Chondrocyte (in vitro differentiated cells): ENCODE data around the gene PTS. TPM values are rescaled to one million over a fixed set of nuclear protein-coding genes. Genes with fewer than 3 reads are reported as not detected.

ENCODE experiments used
- DNase-seq: peaks from one replicate; pipeline ENCODE4 v3.0.0; 2021; ENCODE audit warnings: mixed read lengths, low spot score
- H3K27ac Mint-ChIP-seq: one replicate; pipeline ENCODE4 v1.8.0; 2021; ENCODE audit warnings: mild to moderate bottlenecking, moderate library complexity, mixed read lengths; ENCODE audit not compliant: unreplicated experiment
- H3K27me3 Mint-ChIP-seq: 2 replicates; pipeline ENCODE4 v1.8.0; 2021; ENCODE audit warnings: low read depth, mixed read lengths
- H3K36me3 Mint-ChIP-seq: 2 replicates; pipeline ENCODE4 v1.8.0; 2021; ENCODE audit warnings: low read depth, mixed read lengths
- H3K4me1 Mint-ChIP-seq: 2 replicates; pipeline ENCODE4 v1.8.0; 2021; ENCODE audit warnings: low read depth, mild to moderate bottlenecking, mixed read lengths
- H3K4me3 Mint-ChIP-seq: one replicate; pipeline ENCODE4 v1.8.0; 2021; ENCODE audit warnings: mild to moderate bottlenecking, moderate library complexity, mixed read lengths; ENCODE audit not compliant: unreplicated experiment
- H3K9me3 Mint-ChIP-seq: 2 replicates; pipeline ENCODE4 v1.8.0; 2021; ENCODE audit warnings: low read depth, mixed read lengths
- total RNA-seq: library from RNA; stranded (reverse); gene quantifications from 3 replicates; pipeline ENCODE4 v1.2.1, GENCODE V29; 2021
- TF ChIP-seq, protein P1 (sequence below): fragments of 200-600 bp; sonication (generic); IDR thresholded peaks from 2 replicates; pipeline ENCODE4 v1.5.0; 2021; ENCODE audit warnings: antibody characterized with exemption, mild to moderate bottlenecking, moderate library complexity

PTS gene
- total RNA-seq, 1 donor from 2014 or later, result 45.8 TPM

DNA sequence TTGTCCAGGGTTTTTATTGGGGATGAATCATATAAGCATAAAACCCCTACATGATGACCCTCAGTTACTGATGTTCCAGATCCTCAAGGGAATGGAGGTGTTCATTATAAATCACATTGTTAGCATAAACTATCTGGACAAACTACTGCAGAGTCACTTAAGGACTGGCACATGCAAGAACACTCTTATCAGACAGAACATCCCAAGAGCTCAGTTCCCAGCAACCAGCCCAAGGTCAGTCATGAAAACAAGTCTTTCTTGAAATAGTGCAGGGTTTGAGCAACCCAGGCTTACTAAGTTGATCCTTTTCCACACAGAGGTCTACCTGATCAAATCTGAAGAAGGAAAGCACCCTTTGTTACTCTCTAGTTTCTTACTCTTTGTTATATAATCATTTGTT, 13.5 kb upstream of the PTS start:
- Mint-ChIP-seq H3K4me3 (no peak overlapping the region), H3K36me3 (peaks cover 3% of the 10 kb centered on the region), H3K9me3 (no peaks in the 10 kb centered on the region), H3K27ac (no peak overlapping the region), H3K27me3 (peaks cover 10% of the 10 kb centered on the region), H3K4me1 (peaks cover 11% of the 10 kb centered on the region)
- no peak for DNase-seq
- TF ChIP-seq, protein P1, sequence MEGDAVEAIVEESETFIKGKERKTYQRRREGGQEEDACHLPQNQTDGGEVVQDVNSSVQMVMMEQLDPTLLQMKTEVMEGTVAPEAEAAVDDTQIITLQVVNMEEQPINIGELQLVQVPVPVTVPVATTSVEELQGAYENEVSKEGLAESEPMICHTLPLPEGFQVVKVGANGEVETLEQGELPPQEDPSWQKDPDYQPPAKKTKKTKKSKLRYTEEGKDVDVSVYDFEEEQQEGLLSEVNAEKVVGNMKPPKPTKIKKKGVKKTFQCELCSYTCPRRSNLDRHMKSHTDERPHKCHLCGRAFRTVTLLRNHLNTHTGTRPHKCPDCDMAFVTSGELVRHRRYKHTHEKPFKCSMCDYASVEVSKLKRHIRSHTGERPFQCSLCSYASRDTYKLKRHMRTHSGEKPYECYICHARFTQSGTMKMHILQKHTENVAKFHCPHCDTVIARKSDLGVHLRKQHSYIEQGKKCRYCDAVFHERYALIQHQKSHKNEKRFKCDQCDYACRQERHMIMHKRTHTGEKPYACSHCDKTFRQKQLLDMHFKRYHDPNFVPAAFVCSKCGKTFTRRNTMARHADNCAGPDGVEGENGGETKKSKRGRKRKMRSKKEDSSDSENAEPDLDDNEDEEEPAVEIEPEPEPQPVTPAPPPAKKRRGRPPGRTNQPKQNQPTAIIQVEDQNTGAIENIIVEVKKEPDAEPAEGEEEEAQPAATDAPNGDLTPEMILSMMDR, result no peak

DNA sequence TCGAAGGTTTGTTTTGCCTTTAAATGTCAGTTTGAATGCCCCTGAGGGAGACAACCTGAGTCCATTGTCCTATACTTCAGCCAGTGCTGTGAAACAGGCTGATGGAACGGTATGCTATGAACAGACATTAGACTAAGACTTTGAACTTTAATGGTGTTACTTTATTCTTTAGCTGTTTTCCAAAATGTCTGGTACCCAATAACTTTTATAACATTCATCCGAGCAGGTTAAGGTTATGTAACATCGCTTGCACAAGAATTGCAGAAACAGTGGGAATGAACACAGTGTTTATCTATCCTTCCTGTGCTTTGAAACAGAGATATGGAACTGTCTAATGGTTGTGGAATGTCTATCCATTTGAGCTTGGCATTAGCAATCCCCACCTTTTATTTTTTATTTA, 12.5 kb upstream of the PTS start:
- TF ChIP-seq, protein P1, result no peak
- Mint-ChIP-seq H3K27me3 (peaks cover 8% of the 10 kb centered on the region), H3K4me3 (no peak overlapping the region), H3K27ac (no peak overlapping the region), H3K4me1 (peaks cover 11% of the 10 kb centered on the region), H3K36me3 (peaks cover 3% of the 10 kb centered on the region), H3K9me3 (no peaks in the 10 kb centered on the region)
- no peak for DNase-seq

DNA sequence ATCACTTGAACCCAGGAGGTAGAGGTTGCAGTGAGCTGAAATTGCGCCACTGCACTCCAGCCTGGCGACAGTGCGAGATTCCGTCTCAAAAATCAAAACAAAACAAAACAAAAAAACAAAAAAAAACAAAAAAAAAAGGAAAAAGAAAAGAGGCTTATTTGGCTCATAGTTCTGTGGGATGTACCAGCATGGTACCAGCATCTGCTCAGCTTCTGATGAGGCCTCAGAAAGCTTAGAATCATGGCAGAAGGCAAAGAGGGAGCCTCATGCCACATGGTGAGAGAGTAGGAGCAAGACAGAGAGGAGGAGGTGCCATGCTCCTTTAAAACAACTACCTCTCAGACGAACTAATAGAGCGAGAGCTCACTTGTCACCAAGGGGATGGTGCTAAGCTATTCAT, 10.6 kb upstream of the PTS start:
- Mint-ChIP-seq H3K27me3 (no peaks in the 10 kb centered on the region), H3K4me3 (no peak overlapping the region), H3K27ac (no peak overlapping the region), H3K4me1 (peaks cover 14% of the 10 kb centered on the region), H3K36me3 (no peaks in the 10 kb centered on the region), H3K9me3 (no peaks in the 10 kb centered on the region)
- DNase-seq, result no peak
- TF ChIP-seq, protein P1, result no peak

DNA sequence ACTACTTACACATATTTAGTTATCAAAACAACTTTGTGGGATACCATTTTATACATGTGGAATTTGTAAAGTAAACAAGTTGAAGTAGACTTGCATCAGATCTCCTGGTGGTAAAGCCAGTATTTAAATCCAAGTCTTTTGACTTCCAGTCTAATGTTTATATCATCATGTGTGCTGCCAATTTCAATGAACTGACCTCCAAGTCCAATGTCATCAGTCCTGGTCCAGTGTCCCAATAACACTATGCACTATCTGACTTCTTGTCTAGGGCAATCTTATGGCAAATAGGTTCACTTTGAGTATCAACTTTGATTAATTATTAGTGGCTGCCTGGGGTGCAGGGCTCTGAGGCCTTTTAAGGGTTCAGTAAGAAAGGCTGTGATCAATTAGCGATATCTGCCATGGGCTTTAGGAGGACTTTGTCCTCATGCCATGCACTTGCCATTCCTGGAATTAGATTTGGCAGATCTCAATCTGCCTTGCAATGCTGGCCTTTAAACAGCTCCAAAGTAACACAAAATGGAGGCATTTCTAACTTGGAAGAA, 9.6 kb upstream of the PTS start:
- peak overlapping the region; percentile 58 for H3K27ac Mint-ChIP-seq
- TF ChIP-seq, protein P1, result no peak
- H3K9me3 Mint-ChIP-seq, result no peaks in the 10 kb centered on the region
- no peak overlapping the region for H3K4me3 Mint-ChIP-seq
- H3K36me3 Mint-ChIP-seq, result no peaks in the 10 kb centered on the region
- H3K27me3 Mint-ChIP-seq, result no peaks in the 10 kb centered on the region
- H3K4me1 Mint-ChIP-seq, result peaks cover 14% of the 10 kb centered on the region
- DNase-seq, result no peak

DNA sequence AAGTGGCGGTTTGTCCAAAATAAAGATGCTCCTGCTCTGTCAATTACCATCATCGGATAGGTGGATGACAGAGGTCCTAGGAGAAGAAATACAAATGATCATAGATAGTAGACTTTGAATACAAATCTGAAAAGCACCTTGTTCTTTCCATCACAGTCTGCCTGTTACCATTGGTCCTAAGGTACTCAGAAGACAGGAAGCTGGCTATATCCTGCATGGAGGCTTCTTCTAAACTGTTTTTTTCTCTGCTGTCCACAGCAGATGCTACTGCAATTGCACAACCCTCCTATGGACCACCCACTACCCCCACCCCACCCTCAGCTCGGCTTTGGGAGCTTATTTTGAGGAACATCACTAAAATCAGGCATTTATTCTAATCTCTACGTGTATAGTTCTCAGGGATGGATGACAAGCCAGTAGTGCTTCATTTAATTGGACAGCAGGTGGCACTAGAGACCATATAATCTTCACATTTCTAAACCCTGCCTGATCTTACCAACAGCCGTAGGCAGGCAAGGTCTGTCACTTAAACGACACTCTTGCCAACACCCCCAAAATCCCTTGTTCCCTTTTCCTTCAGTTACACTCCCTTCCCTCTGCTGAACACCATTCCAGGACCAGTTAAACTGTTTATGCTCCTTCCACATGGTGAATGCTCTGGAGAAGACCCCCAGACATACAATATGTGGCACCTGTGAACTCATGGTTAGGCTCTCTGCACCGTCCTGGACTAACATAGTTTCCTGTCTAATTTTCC, 6.6 kb upstream of the PTS start:
- no peak for DNase-seq
- Mint-ChIP-seq H3K4me1 (peaks cover 14% of the 10 kb centered on the region), H3K36me3 (no peaks in the 10 kb centered on the region), H3K27ac (no peak overlapping the region), H3K9me3 (peaks cover 4% of the 10 kb centered on the region), H3K27me3 (no peaks in the 10 kb centered on the region), H3K4me3 (no peak overlapping the region)
- TF ChIP-seq, protein P1, result peak; percentile 89
